Measurements from ENCODE around the gene IGF2BP2.

IGF2BP2 gene

DNA sequence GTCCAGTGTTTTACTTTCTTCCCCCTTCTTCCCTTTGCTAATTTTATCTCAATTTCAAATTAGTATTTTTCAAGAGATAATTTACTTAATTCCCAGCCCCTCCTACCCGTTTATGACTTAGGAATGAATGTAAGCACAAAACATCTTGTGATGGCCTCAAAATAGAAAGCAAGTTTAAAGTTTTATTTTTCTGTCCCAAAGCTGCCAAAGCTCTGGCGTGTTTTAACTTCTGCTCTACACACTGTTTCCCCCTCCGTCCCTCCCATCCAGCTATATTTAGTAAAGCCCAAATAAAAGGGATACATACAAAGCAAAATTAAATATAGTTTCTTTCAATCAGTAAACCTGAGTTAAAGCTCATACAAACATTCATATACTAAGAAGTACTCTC is 59.9 kb downstream of the IGF2BP2 start:
- H3K4me3 ChIP-seq (ENCODE audit: low read depth, low read length) = no peak overlapping the region
- no peak for DNase-seq (ENCODE audit: low read depth)
- TF ChIP-seq, protein P1, sequence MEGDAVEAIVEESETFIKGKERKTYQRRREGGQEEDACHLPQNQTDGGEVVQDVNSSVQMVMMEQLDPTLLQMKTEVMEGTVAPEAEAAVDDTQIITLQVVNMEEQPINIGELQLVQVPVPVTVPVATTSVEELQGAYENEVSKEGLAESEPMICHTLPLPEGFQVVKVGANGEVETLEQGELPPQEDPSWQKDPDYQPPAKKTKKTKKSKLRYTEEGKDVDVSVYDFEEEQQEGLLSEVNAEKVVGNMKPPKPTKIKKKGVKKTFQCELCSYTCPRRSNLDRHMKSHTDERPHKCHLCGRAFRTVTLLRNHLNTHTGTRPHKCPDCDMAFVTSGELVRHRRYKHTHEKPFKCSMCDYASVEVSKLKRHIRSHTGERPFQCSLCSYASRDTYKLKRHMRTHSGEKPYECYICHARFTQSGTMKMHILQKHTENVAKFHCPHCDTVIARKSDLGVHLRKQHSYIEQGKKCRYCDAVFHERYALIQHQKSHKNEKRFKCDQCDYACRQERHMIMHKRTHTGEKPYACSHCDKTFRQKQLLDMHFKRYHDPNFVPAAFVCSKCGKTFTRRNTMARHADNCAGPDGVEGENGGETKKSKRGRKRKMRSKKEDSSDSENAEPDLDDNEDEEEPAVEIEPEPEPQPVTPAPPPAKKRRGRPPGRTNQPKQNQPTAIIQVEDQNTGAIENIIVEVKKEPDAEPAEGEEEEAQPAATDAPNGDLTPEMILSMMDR (IDR thresholded peaks at IDR 0.05; ENCODE audit: insufficient read depth, low read depth, low read length, missing control alignments) = no peak

DNA sequence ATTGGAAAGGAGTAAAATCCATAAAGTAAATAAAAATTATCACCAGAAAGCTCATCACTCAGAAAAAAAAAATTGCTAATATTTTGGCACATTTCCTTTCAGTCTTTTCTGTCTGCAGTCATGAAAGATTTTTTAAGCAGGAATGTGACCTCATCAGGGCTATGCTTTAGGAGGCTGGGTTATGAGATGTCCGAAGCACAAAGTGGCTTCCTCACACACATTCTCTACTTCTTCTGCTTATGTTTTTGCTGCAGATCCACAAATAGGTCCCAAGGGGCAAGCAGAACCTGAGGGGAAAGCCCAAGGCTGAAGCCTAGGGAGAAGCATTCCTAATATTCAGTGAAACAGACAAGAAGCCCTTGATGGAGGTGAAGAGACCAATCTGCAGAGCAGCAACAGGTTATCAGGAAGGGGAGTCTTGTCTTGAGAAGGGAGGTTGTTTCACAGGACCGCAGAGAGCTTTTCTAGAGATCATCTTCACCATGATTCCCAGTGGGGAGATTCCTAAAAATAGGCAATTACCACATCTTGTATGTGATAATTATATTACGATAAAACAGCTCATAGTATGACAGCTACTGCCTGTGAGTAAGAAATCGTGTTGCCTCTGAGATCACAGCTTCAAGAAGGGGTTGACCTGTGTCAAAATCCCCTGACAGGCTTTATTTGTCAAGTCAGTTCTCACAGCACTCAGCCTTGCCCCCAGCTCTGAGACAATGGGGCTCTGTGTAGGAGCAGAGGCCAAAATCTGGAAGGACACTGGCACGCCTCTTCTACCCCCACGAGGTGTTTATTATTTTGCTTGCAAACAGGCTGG is 60.5 kb downstream of the IGF2BP2 start:
- peak; percentile 43 for DNase-seq (ENCODE audit: low read depth)
- TF ChIP-seq, protein P1 (IDR thresholded peaks at IDR 0.05; ENCODE audit: insufficient read depth, low read depth, low read length, missing control alignments) = no peak
- no peak overlapping the region for H3K4me3 ChIP-seq (ENCODE audit: low read depth, low read length)

DNA sequence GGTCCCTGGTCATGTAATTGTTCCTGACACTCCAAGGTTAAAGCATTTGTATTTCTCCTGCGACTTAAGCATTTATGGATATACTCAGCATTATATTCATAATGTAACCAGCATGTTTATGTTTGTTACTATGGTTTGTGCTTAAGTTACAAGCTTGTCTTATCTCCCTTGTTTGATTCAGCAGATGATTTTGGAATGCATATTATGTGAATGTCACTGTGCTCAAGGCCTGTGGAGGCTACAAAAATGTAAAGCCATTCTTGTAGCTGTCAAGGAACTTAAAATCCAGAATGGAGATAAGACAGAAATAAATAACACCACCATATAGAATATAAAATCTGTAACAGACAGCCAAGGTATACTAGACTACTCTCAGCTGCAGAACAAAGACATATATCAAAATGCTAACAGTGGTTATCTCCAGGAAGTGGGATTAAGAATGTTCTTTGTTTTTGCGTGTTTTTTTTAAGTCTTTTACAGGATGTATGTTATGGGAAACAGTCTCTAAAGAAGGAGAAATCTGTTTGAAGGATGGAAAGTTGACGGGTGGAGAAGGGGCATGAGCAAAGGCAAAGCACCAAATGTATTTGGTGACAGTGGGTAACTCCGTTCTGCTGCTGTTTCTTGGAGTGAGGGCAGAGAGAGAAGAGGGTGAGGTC is 61.4 kb downstream of the IGF2BP2 start:
- H3K4me3 ChIP-seq (ENCODE audit: low read depth, low read length) = no peak overlapping the region
- TF ChIP-seq, protein P1 (IDR thresholded peaks at IDR 0.05; ENCODE audit: insufficient read depth, low read depth, low read length, missing control alignments) = no peak
- DNase-seq (ENCODE audit: low read depth) = no peak

DNA sequence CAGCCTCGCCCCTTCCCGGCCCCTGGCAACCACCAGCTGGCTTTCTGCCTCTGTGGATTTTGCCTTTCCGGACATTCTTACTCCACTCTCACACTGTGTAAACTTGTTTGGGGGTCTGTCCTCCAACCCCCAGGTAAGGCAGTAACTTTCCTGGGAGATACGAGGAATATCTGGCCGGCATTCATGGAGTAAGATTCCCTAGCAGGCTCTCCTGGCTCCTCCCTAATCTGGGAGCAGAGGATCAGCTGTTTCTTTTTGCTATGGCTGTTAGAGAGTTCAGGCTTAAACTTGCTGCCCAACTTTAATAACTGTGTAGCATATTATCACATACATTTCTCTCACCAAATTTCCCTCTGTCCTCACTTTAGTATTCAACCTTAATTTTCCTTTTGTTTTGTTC is 64.3 kb downstream of the IGF2BP2 start:
- H3K4me3 ChIP-seq (ENCODE audit: low read depth, low read length) = no peak overlapping the region
- TF ChIP-seq, protein P1 (IDR thresholded peaks at IDR 0.05; ENCODE audit: insufficient read depth, low read depth, low read length, missing control alignments) = no peak
- DNase-seq (ENCODE audit: low read depth) = no peak

DNA sequence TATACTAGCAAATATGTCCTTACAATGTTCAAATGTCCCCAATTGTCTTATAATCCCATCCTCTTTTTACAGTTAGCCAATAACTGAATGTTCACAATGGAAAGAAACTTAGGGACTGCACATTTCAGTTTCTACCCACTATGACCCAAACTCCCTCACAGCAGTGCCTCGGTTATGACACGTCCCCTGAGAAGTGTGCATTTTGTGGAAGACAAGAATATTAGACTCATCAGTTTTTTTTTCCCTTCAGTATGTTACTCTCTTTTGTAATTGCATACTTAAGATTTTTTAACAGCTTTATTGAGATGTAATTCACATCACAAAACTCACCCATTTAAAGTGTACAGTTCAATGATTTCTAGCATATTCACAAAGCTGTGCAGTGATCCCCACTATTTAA is 64.8 kb downstream of the IGF2BP2 start:
- H3K4me3 ChIP-seq (ENCODE audit: low read depth, low read length) = no peak overlapping the region
- DNase-seq (ENCODE audit: low read depth) = no peak
- TF ChIP-seq, protein P1 (IDR thresholded peaks at IDR 0.05; ENCODE audit: insufficient read depth, low read depth, low read length, missing control alignments) = no peak

DNA sequence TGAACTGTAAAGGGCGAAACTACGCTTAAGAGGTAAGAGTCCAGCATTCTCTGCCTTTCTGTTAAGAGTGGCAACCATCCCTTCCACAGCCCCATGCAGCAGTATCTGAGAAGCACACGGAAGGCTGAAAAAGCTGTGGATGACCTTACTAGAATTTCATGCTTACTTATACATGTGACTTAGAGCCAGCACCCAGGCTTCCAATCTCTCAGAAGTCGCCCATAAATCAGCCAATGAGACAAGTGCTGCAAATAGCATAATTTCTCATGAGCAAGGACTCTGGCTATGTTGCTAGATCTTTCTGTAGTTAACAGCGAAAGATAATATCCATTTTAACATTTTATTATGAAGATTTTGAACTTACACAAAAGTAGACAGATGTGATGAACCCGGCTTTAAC is 65.3 kb downstream of the IGF2BP2 start:
- TF ChIP-seq, protein P1 (IDR thresholded peaks at IDR 0.05; ENCODE audit: insufficient read depth, low read depth, low read length, missing control alignments) = no peak
- no peak for DNase-seq (ENCODE audit: low read depth)
- no peak overlapping the region for H3K4me3 ChIP-seq (ENCODE audit: low read depth, low read length)
